SH-SY5Y (cell line): ENCODE data around the gene GRM8.

Source experiments
- GATA2 ChIP-seq: IDR thresholded peaks from 2 replicates; pipeline ENCODE4 v1.6.1; 2011; ENCODE audit warnings: mild to moderate bottlenecking, low read depth, low read length
- GATA3 ChIP-seq: IDR thresholded peaks from 2 replicates; pipeline ENCODE4 v1.6.1; 2011; ENCODE audit warnings: low read depth, mild to moderate bottlenecking, low read length, moderate library complexity

GRCh38 chr7:126443951-126444350, 808.8 kb downstream of the GRM8 start:
- TF ChIP-seq GATA2 (no peak), GATA3 (no peak)
